Transverse colon (tissue), 4 donors: ENCODE results near the gene PKP3. TPM values are rescaled to one million over a fixed set of nuclear protein-coding genes. Genes with fewer than 3 reads are reported as not detected.
A peak's percentile ranks its signal among the peaks of the same experiment; 100 is the strongest.

Experiments
- DNase-seq: peaks from one replicate; pipeline ENCODE4 v3.0.0-alpha.2; 2019
- H3K27ac ChIP-seq, 4 donors: fragments of 200-600 bp; sonication (generic); 2 replicates each; pipeline ENCODE4 v1.5.1; 2016 to 2018; ENCODE audit warnings: inconsistent platforms in 4 of 4
- H3K27me3 ChIP-seq: fragments of 200-600 bp; sonication (generic); 2 replicates; pipeline ENCODE4 v1.5.1; 2017; ENCODE audit warnings: inconsistent platforms
- H3K36me3 ChIP-seq, 4 donors: fragments of 200-600 bp; sonication (generic); 2 replicates each; pipeline ENCODE4 v1.5.1; 2017 to 2019; ENCODE audit warnings: inconsistent platforms in 4 of 4
- H3K4me1 ChIP-seq, 4 donors: fragments of 200-600 bp; sonication (generic); 2 replicates each; pipeline ENCODE4 v1.5.1; 2017 to 2020; ENCODE audit warnings: inconsistent platforms in 4 of 4
- H3K4me3 ChIP-seq, 4 donors: fragments of 200-600 bp; sonication (generic); 1 replicate in 1 of 4; 2 replicates in 3 of 4; pipeline versions ENCODE4 v1.5.1 to v1.6.1; 2017 to 2019; ENCODE audit warnings: inconsistent platforms in 4 of 4
- H3K9me3 ChIP-seq, 2 donors: fragments of 200-600 bp; sonication (generic); 2 replicates each; pipeline ENCODE4 v1.5.1; 2017 to 2019; ENCODE audit warnings: inconsistent platforms in 2 of 2
- CTCF ChIP-seq, 5 experiments: fragments of 200-600 bp in 3 of 5; fragments of 450-650 bp in 2 of 5; sonication (generic) in 3 of 5; IDR thresholded peaks; 1 replicate in 2 of 5; 2 replicates in 3 of 5; pipeline ENCODE4 v1.5.1; 2016 to 2017; ENCODE audit warnings: antibody characterized with exemption in 5 of 5, inconsistent platforms in 3 of 5, mild to moderate bottlenecking in 2 of 5, moderate library complexity in 1 of 5
- EP300 ChIP-seq: sonication (generic); formaldehyde crosslinking; IDR thresholded peaks from one replicate; pipeline ENCODE4 v1.6.1; 2017; ENCODE audit warnings: antibody characterized with exemption, low read depth
- POLR2A ChIP-seq: fragments of 450-650 bp; IDR thresholded peaks from one replicate; pipeline ENCODE4 v1.6.1; 2016; ENCODE audit warnings: antibody characterized with exemption, mild to moderate bottlenecking, moderate library complexity
- POLR2AphosphoS5 ChIP-seq, 3 donors: sonication (generic); formaldehyde crosslinking; IDR thresholded peaks; one replicate each; pipeline ENCODE4 v1.6.1; 2016; ENCODE audit warnings: antibody characterized with exemption in 3 of 3
- WGBS, 2 donors: methylation state at CpG; one replicate each; pipeline ENCODE4 v1.1.5; 2018; ENCODE audit warnings: low coverage in 1 of 2; 5-methylcytosine and 5-hydroxymethylcytosine counted together
- in situ Hi-C, 4 donors: fragments of 200-750 bp; cut with MboI; loops; one replicate each; pipeline versions ENCODE4 v1.15.0 to v1.15.1; 2017; ENCODE audit warnings: low sequenced_read_pairs in 3 of 4, low pct_ligation_motif_present in 1 of 4, low pct_unique_long_range_greater_than_20kb in 1 of 4
- intact Hi-C: fragments of 100-400 bp; cut with DNase I; formaldehyde crosslinking; loops from one replicate; pipeline ENCODE4 v1.15.1; 2023; ENCODE audit warnings: low total_unique reads
- total RNA-seq, 4 donors: library from RNA; depleted of rRNA; stranded (reverse); fragments of >200 nt; gene quantifications; one replicate each; pipeline ENCODE4 v1.1.0, GENCODE V29; 2016

Gene PKP3
- total RNA-seq, 4 donors from 2014 or later, result 159 to 359 (median 200) TPM

GRCh38 chr11:405323-405953 is 11.4 kb downstream of the PKP3 start:
- in situ Hi-C loops (loop anchor here in 1 of 4 donors (10.0 kb wide), 1 partner anchor 49 kb away; the partner anchor contains the start of gene PTDSS2), intact Hi-C loops (loop anchor here (10.0 kb wide), 1 partner anchor 99 kb away; the partner anchor contains the start of gene RNH1)
- Histone ChIP-seq H3K4me1 (peaks cover 8 to 22% (median 17%) of the 10 kb centered on the region in 4 donors), H3K4me3 (peak overlapping the region in 1 of 4 donors; percentile 55), H3K9me3 (no peaks in the 10 kb centered on the region), H3K36me3 (no peaks in the 10 kb centered on the region), H3K27ac (peak overlapping the region in 3 of 4 donors; percentile 10 to 87 (median 78)), H3K27me3 (peaks cover 3% of the 10 kb centered on the region)
- TF ChIP-seq EP300 (no peak), POLR2A (no peak), POLR2AphosphoS5 (IDR thresholded peaks at IDR 0.05) (no peak), CTCF (IDR thresholded peaks at IDR 0.05) (no peak)
- WGBS, 2 donors, result 58 to 63% methylated on average over 7 to 17 of the region's 17 CpGs
- DNase-seq, result no peak

GRCh38 chr11:405954-406795 is 12.2 kb downstream of the PKP3 start:
- Histone ChIP-seq H3K9me3 (no peaks in the 10 kb centered on the region), H3K27me3 (peaks cover 3% of the 10 kb centered on the region), H3K27ac (peak overlapping the region; percentile 78 to 88 (median 86)), H3K4me1 (peaks cover 8 to 22% (median 17%) of the 10 kb centered on the region in 4 donors), H3K36me3 (no peaks in the 10 kb centered on the region), H3K4me3 (peak overlapping the region; percentile 45 to 55 (median 48))
- DNase-seq, result no peak
- TF ChIP-seq POLR2AphosphoS5 (IDR thresholded peaks at IDR 0.05), result peak in 1 of 3 donors; percentile 6
- no peak for TF ChIP-seq POLR2A
- 66% methylated on average over 35 of the region's 47 CpGs; no CpG with 5 or more reads in 1 of the 2 donors for WGBS, 2 donors
- intact Hi-C loops (loop anchor here (10.0 kb wide), 1 partner anchor 99 kb away; the partner anchor contains the start of gene RNH1), in situ Hi-C loops (loop anchor here in 1 of 4 donors (10.0 kb wide), 1 partner anchor 49 kb away; the partner anchor contains the start of gene PTDSS2)

- Histone ChIP-seq H3K4me1 (peaks cover 8 to 22% (median 17%) of the 10 kb centered on the region in 4 donors), H3K27me3 (peaks cover 3% of the 10 kb centered on the region), H3K4me3 (peak overlapping the region; percentile 45 to 55 (median 48)), H3K9me3 (no peaks in the 10 kb centered on the region), H3K27ac (peak overlapping the region; percentile 78 to 88 (median 86)), H3K36me3 (no peaks in the 10 kb centered on the region)
- intact Hi-C loops, result loop anchor here (10.0 kb wide), 1 partner anchor 98 kb away; the partner anchor contains the start of gene RNH1
- TF ChIP-seq POLR2AphosphoS5 (IDR thresholded peaks at IDR 0.05), result peak in 2 of 3 donors; percentile 55 to 66
- TF ChIP-seq POLR2A, result peak; percentile 35
- no peak for TF ChIP-seq EP300
- peak in 4 of 5 experiments; percentile 8 to 53 (median 20) for TF ChIP-seq CTCF (IDR thresholded peaks at IDR 0.05)
- peak; percentile 89 for DNase-seq
- WGBS, 2 donors, result 10% methylated on average over 46 of the region's 91 CpGs; no CpG with 5 or more reads in 1 of the 2 donors
- in situ Hi-C loops, result loop anchor here in 1 of 4 donors (10.0 kb wide), 1 partner anchor 48 kb away; the partner anchor contains the start of gene PTDSS2
Measured at GRCh38 chr11:406796-407650, 13.0 kb downstream of the PKP3 start.

- H3K27me3 ChIP-seq, result peaks cover 3% of the 10 kb centered on the region
- H3K4me3 ChIP-seq, result peak overlapping the region in 1 of 4 donors; percentile 16
- H3K4me1 ChIP-seq, result peaks cover 8 to 22% (median 17%) of the 10 kb centered on the region in 4 donors
- WGBS, 2 donors, result 74% methylated on average over 27 of the region's 28 CpGs; no CpG with 5 or more reads in 1 of the 2 donors
- DNase-seq, result no peak
- TF ChIP-seq CTCF (IDR thresholded peaks at IDR 0.05) (no peak), POLR2AphosphoS5 (IDR thresholded peaks at IDR 0.05) (peak in 1 of 3 donors; percentile 6)
- no peaks in the 10 kb centered on the region for H3K9me3 ChIP-seq
- intact Hi-C loops (loop anchor here (10.0 kb wide), 1 partner anchor 97 kb away; the partner anchor contains the start of gene RNH1), in situ Hi-C loops (loop anchor here in 1 of 4 donors (10.0 kb wide), 1 partner anchor 47 kb away; the partner anchor contains the start of gene PTDSS2)
- peak overlapping the region; percentile 59 to 65 (median 62) for H3K27ac ChIP-seq
- no peaks in the 10 kb centered on the region for H3K36me3 ChIP-seq
Measured at GRCh38 chr11:407651-408123, 13.7 kb downstream of the PKP3 start.
